ENCODE data around the gene FTH1.

The FTH1 gene

GRCh38 chr11:61968758-61969390 lies 1.4 kb upstream of the FTH1 start:
- peak; percentile 31 for DNase-seq (ENCODE audit: low read depth)
- TF ChIP-seq CTCF (IDR thresholded peaks at IDR 0.05; ENCODE audit: insufficient read depth, low read depth, low read length, missing control alignments): no peak
- peak overlapping the region; percentile 96 for H3K4me3 ChIP-seq (ENCODE audit: low read length)

- peak; percentile 40 for DNase-seq (ENCODE audit: low read depth)
- H3K4me3 ChIP-seq (ENCODE audit: low read length): peak overlapping the region; percentile 96
- no peak for TF ChIP-seq CTCF (IDR thresholded peaks at IDR 0.05; ENCODE audit: insufficient read depth, low read depth, low read length, missing control alignments)
Measured at GRCh38 chr11:61967924-61968757, 707 bp upstream of the FTH1 start.

GRCh38 chr11:61966734-61967115 lies 709 bp downstream of the FTH1 start:
- peak overlapping the region; percentile 96 for H3K4me3 ChIP-seq (ENCODE audit: low read length)
- no peak for TF ChIP-seq CTCF (IDR thresholded peaks at IDR 0.05; ENCODE audit: insufficient read depth, low read depth, low read length, missing control alignments)
- no peak for DNase-seq (ENCODE audit: low read depth)

- peak; percentile 21 for DNase-seq (ENCODE audit: low read depth)
- peak overlapping the region; percentile 96 for H3K4me3 ChIP-seq (ENCODE audit: low read length)
Measured at GRCh38 chr11:61964666-61965271, 2.7 kb downstream of the FTH1 start.

GRCh38 chr11:61964058-61964665 lies 3.3 kb downstream of the FTH1 start:
- no peak for TF ChIP-seq CTCF (IDR thresholded peaks at IDR 0.05; ENCODE audit: insufficient read depth, low read depth, low read length, missing control alignments)
- H3K4me3 ChIP-seq (ENCODE audit: low read length): no peak overlapping the region
- DNase-seq (ENCODE audit: low read depth): peak; percentile 30

- TF ChIP-seq CTCF (IDR thresholded peaks at IDR 0.05; ENCODE audit: insufficient read depth, low read depth, low read length, missing control alignments): no peak
- peak; percentile 49 for DNase-seq (ENCODE audit: low read depth)
- H3K4me3 ChIP-seq (ENCODE audit: low read length): no peak overlapping the region
Measured at GRCh38 chr11:61963282-61964057, 4.0 kb downstream of the FTH1 start.

GRCh38 chr11:61963016-61963281 lies 4.5 kb downstream of the FTH1 start:
- TF ChIP-seq CTCF (IDR thresholded peaks at IDR 0.05; ENCODE audit: insufficient read depth, low read depth, low read length, missing control alignments): no peak
- no peak for DNase-seq (ENCODE audit: low read depth)
- H3K4me3 ChIP-seq (ENCODE audit: low read length): no peak overlapping the region
